ENCODE data around the gene TIE1. TPM values are rescaled to one million over a fixed set of nuclear protein-coding genes. Genes with fewer than 3 reads are reported as not detected.

TIE1 gene
- total RNA-seq, 1 experiment from 2014 or later = 0.11 TPM

DNA sequence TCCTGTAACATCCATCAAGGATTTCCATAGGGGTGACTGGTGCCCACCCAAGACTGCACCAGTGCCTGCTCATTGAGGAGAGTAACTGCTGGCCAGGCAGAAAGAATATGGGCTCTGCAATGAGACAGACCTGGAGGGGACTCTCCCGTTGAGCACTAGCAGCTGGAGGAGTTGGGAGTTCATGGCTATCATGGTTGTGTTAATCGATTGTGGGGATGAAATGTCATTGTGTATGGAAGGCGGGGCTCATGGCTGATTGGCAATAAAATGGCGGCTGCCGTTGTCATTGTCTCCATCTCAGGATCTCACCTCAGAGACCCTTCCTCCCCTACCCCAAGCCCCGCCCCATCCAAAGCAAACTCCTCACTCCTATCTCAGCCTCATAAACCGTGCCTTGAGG is 27.1 kb upstream of the TIE1 start:
- DNase-seq (ENCODE audit: low read depth) = no peak

DNA sequence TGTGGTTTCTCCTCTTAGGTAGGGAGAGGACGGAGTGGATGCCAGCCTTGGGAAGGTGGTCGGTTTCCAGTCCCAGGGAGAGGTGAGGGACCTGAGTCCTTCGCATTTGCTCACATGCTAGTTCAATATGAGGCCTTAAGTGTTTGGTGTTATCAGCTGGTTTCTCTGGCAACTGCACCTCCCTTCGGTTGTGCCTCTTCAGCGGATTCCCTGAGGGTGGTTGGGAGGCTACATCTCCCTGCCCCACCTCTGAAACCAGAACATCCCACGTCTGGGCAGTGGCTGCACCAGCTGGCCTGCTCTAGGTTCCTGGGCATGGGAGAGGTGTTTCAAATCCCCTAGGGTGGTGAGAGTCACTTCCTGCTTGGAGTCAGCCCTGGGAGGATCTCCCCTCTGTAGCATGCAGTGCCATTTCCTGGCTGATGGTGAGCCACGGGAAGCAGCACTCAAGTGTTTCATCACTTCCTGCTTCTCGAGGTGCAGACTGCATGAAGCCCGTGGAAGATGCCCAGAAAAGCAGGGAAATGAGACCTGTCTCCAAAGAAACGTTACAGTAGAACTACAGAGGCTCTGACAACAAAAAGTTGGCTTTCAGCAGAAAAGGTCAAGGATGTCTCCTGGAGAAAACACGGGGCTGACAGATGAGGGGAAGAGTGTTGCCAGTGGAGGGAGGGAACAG is 26.5 kb upstream of the TIE1 start:
- peak; percentile 39 for DNase-seq (ENCODE audit: low read depth)

DNA sequence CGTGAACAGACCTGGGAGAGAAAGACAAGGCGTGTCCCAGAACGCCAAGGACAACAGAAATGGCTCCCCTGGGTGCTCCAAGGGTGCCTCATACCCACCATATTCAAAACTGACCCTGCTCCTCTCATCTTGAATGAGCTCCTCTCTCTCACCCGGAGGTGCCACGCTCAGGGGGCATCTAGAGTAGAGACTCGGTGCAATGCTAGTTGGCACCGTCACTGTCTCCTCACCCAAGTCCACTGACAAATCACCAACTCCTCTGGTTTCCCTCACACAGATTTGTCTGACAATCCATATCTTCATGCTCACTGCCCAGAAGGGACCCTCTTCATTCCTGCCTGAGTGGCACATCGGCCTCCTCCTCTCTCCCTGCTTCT is 26.0 kb upstream of the TIE1 start:
- DNase-seq (ENCODE audit: low read depth) = no peak

DNA sequence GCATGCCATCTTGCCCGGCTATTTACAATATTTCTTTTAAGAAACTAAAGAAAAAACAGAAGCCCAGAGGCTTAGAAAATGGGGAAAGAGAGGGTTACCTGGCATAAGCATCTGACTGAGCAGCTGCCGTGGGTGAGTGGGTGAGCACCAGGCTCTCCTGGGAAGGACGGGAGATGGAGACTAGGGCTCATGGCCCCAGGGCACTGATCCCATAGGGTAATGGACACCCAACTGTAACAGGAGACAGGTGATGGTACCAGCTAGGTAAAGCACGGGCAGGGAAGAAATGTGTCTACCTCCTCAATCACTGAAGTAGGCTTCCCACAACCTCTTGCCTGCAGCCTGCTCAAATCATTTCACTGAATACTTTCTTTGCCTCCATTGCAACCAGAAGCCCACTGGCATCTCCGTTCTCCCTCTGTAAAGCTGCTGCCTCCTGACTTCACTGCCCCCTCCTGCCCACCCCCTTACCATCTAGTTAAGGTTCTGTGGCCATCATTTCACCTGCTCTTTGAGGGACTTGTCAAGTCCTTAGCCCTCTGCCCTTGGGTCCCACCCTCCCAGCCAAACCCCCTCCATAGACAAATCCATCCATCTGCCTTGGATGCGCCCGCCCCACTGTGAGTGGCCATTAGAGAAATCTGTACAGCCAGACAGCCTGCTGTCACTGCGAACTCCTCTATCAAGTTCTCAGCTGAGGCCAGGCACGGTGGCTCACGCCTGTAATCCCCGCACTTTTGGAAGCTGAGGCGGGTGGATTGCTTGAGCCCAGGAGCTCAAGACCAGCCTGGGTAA is 24.8 kb upstream of the TIE1 start:
- DNase-seq (ENCODE audit: low read depth) = no peak

DNA sequence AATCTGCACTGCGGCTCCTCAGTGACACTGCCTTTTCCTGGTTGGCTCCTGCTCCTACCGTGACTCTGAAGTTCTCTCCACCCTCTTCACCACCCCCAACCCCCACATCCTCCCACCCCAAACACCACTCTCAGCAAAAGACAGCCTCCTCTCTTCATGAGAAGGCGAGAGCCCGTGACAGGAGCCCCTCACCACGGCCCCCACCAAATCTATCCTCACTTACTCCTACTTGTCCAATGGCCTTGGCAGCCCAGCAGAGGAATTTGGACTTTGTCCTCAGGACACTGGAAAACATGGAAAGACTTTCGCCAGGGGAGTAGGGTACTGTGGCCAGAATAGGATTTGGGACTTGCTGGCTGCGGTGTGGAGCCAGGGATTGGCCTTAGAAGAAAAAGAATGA is 24.1 kb upstream of the TIE1 start:
- no peak for DNase-seq (ENCODE audit: low read depth)

DNA sequence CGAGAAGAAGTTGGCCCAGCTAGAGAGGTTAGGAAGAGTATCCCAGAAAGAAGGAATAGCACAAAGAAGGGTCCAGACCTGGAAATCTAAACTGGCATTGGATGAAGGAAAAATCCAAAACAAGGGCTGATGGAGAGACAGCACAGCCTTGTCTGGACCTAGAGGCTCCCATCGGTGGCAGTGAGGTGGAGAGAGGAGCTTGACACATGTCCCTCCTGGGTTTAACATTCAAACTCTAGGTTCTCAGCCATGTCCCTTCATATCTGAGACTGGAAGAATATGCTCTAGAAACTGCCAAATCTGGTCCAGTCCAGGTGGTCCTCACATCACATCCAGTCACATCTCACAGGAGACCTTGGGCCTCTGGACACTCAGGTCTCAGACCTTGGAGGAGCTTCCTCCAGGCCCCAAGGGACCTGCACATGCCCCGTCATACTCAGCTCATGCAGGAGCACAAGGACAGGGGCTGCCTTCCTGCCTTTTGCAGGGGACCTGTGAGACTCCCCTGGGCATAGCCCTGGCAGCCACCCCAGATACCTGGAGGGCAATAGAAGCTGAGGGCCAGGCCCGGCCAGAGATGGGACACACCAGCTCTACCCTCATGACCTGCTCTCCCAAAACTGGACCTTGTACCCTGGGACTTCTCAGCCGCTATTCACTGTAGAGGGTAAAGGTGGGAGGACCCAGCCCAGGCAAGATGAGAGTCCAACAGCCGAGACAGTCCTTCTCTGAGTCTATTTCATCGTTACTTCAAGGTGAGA is 23.5 kb upstream of the TIE1 start:
- DNase-seq (ENCODE audit: low read depth) = no peak

DNA sequence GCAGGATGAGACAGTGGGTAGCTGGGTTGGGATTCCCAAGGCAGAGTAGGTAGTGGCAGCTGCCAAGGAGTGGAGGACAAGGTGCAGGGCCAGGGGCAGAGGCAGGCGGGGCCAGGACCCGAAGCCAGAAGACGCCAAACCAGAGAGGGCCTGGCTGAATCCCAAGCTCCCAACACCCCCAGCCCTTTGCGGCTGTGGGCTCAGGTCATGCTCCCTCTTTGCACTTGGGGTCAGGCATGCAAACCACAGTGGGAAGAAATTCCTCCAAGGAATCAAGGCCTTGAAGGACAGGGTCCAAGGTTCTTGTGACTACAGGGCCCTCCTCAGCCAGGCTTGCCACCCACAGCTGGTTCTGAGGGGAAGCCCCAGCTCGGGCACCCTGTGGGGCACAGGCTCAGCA is 21.6 kb upstream of the TIE1 start:
- DNase-seq (ENCODE audit: low read depth) = no peak

DNA sequence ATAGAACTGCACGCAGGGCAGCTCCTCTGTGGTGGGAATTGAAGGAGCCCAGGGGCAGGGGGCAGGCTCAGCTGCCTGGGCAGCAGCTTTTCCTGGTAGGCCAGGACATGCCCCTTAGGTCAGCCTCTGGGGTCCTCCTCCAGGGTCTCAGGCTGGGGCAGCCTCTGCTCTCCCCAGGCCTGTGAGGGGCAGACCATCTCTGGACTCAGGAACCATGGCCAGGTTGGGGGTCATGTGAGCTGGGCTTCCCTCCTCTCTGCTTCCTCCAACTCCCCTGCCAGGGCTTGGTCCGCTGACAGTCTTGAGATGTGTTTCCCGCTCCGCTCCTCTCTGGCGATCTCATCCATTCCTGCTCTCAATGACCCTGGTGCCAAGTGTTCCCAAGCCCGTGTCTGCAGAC is 21.1 kb upstream of the TIE1 start:
- DNase-seq (ENCODE audit: low read depth) = no peak

DNA sequence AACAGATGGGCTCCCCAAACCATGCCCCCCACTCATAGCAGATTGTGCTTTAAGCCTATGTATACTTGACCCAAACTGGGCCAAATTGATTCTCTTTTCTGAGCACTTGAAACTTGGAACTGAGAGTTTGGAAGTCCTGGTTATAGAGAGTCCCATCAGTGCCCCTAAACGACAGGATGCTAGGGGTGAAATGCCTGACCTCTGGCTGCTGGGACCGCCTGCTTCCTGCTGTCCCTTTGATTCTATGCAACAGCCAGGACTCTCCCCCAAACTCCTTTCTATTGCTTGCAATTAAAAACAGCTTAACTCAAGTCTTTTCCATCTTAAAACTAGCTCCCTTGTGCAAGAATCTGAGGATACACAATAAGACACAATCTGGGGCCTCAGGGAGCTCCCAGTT is 20.1 kb upstream of the TIE1 start:
- no peak for DNase-seq (ENCODE audit: low read depth)

DNA sequence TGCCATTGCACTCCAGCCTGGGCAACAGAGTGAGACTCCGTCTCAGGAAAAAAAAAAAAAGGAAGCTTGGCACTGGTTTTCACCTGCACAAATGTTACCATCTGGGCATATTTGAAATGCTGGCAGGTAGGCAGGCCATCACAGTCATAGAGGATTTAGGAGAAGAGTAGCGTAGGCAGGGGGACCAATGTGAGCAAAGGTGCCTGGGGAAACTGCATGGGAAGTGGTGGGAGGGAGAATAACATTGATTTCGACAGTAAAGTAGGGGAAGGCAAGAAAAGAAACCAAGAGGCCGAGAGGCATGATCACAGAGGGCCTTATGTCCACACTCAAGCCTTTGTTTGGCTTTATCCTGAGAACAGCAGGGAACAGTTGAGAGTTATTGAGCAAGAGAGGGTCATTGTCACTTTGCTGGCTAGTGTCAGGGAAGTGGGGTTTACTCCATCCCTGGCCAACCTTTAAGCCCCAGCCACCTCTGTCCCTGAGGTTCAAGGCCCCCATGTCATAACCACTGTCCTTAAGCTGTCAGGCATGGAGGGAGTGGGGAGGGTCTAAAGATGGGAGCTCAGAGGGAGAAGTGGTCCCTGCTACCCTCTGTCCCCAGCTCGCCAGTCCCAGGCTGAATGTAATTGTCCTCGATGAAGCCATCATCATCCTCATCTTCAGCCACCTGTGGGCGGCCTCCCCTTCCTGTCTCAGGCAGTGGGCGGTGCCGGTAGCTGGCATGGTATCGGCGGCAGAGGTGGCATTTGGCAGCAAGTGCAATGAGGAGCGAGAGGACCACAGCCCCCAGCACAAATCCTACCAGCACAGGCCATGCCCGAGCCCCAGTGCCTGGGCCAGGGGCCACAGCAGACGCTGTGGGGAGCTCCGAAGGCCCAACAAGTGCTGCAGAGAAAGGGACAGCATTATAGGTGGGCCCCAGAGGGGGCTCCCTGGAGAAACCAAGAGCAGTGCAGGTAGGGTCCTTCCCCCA is 18.3 kb upstream of the TIE1 start:
- no peak for DNase-seq (ENCODE audit: low read depth)

DNA sequence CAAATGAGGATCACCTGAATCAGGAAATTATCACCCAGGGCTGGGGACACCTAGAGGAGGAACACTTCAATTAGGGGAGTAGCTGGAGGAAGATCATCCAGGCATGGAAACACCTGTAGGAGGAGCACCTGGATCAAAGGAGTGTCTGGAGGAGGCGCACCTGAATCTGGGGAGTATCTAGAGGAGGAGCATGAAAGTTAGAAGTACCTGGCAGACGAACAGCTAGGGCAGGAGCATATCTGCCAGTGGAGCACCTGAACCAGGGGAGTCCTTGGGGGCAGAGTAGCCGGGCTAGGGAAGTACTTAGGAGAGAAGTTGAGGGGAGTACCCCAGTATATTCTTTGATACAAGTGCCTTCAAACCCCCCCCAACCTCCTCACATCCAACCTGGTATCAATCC is 16.7 kb upstream of the TIE1 start:
- DNase-seq (ENCODE audit: low read depth) = no peak

DNA sequence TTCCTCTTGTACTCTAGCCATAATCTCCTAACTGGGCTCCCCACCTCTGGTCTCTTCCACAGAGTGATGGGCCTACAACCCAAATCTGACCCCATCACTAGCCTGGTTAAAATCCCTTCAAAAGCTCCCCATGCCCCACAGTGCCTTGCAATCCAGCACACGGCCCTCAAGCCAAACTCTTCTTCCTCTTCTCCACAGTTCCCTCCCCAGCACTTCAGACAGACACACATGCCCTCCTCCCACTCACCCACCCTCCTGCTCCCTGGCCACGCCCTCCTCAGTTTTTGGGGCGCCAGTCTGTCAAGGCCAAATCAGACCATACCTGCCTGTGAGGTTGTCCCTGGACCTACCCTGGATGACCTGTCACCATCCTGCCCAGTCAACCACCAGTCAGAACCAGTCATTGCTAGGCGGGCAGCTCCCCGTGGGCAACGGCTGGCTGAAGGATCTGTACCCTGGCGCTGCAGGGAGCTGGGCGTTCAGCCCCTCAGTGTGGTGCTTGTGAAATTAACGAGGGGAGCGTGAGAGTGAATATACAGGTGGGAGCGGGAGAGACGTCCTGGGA is 16.2 kb upstream of the TIE1 start:
- no peak for DNase-seq (ENCODE audit: low read depth)

DNA sequence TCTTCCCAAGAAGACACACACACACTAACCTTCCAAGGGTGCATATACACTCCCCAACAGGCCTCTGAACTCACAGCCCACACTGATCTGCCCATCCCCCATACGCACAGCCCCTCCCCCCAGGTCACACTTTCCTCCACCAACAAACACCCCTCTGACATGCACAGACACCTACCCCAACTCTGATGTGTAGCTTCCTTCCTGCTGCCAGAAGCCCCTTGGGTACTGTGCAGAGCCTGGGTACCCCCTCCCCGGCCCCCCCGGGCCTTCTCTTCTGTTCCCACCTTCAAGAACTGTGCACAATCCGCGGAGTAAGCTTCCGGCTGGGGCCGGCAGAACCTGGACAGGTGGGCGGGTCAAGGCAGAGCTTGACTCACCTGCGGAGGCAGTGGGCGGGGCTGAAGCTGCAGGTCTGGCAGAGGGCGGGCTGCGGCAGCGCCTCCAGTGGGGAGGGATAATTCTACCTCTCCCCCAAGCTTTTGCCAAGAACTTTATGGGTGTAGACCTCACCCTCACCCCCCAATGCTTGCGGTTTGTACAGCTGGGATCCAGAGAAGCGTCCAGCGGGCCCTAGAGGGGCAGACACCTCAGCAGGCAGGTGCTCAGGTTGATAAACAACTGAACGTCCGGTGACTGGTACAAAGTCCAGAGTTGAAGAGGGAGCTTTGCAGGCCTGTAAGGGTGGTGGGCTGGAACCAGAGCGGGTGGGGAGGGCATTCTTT is 15.4 kb upstream of the TIE1 start, which contains the start of gene C1orf210:
Gene C1orf210 (minus strand): TSS at position 313 of the 722 bp plus-strand sequence. CDS start 2,311 bp downstream, outside the sequence.
- DNase-seq (ENCODE audit: low read depth) = no peak

DNA sequence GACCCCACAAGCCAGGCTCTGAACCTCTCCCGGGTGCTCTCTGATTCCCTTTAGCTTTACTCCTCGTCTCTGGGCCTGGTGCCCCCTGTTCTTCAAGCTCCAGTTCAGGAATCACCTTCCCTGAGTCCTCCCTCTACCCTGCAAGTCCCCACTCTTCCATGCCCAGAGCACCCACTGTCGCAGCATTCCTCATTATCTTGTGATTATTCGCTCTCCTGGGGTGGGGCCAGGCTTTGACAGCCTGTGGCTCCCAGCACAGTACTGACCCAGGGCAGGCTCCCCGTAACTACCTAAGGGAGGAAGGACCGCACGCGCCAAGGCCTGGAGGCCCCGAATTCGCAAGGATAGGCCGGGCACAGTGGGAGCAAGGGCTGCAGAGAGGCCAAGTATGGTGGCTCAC is 14.7 kb upstream of the TIE1 start:
- DNase-seq (ENCODE audit: low read depth) = no peak

DNA sequence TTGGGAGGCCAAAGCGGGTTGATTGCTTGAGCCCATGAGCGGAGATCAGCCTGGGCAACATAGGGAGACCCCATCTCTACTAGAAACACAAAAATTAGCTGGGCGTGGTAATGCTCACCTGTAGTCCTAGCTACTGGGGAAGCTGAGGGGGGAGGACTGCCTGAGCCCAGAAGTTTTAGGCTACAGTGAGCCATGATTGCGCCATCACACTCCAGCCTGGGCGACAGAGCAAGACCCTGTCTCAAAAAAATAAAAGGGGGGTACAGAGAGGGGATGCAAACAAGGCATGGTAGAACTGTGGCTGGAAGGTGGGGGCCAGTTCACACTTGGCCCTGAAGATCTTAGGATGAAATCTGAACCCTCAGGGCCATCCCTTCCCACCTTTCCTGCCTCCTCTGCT is 14.2 kb upstream of the TIE1 start:
- no peak for DNase-seq (ENCODE audit: low read depth)

DNA sequence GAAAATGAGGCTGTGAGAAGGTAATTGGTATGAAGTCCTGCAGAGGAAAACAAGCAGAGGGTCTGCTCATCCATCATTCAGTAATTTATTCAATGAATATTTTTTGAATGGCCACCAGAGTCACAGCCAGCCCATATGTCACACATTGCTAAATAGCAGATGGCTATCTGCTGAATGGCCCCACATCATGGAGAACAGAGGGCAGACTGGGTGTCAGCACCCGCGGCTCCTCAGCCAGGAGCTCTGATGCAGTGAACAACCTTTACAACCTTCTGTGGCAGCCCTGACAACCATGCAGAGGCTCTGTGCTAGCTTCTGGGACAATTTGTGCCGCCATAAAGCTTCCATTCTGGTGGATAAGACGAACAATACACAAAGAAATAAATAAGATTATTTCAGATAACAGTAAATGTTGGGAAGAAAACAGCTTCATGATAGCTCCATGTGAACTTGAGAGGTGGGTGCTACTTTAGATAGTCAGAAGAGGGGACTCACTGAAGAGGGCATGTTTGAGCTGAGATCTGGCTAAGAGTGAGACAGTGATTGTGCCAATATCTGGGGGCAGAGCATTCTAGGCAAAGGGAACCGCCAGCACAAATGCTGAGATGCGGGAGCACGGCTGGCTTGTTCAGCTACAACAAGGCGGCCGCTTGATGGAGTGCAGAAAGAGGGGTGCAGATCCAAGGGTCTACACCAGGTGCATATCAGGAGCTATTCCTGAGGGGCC is 12.6 kb upstream of the TIE1 start:
- DNase-seq (ENCODE audit: low read depth) = no peak

DNA sequence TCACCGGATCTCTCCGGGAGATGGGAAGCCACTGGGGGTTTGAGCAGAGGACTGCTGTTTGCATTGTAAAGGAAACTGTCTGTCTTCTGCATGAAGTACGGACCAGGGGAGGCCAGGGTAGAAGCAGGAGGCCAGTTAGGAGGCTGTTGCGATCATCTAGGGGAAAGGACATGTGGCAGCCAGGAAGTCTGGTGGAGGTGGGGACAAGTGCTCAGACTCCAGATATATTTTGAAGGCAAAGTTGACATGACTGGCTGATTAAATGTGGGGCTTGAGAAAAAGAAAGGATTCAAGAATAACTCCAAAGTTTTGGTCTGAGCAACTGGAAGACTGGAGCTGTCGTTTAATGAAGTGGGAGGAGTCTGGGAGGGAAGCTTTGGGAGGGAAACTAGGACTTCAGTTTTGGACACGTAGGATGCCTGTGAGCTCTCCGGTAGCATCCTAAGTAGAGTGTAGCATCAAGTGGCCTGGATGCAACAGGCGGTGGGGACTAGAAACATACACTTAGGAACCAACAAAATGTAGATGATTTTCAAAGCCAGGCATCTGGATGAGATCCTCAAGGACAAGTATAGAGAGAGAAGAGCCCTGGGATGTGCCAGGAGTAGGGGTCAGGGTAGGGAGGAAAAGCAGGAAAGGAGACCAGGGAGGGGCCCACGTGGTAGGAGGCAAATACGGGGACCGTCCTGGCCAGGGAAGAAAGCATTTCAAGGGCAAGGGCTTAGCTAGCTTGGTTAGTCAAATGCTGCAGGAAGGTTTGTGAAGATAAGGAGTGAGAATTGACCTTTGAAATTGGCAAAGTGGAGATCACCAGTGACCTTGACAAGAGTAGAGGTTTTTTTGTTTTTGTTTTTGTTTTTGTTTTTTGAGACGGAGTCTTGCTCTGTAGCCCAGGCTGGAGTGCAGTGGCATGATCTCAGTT is 11.7 kb upstream of the TIE1 start:
- no peak for DNase-seq (ENCODE audit: low read depth)

DNA sequence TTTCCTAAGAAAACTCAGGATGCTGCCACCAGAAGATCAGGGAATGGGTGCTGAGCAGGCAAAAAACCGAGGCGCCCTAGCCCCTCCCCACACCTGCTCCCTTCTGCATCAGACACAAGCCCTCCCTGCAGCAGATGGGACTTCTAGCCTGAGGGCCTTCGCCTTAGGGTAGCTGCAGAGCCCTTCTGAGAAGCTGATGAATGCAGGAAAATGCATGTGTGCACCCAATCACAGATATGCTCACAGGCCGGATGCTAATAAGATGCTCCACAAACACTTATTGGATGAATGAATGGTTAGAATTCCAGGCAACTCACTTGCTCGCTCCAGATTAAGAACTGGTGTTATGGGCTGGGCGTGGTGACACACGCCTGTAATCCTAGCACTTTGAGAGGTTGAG is 8.6 kb upstream of the TIE1 start:
- no peak for DNase-seq (ENCODE audit: low read depth)

DNA sequence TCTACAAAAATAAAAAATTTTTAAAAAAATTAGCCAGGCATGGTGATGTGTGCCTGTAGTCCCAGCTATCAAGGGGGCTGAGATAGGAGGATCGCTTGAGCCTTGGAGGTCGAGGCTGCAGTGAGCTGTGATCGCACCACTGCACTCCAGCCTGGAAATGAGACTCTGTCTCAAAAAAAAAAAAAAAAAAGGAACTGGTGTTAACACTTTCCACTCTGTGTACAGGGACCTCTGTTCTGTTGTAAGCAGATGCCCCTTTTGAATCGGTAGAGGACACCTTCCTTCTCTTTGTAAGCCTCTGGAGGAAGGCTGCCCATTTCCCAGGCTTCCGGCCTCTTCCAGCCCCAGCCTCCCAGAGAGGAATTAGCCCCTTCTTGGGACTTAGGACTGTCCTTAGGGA is 8.1 kb upstream of the TIE1 start:
- DNase-seq (ENCODE audit: low read depth) = no peak
